IMR-90 (cell line): ENCODE measurements around the gene CLEC17A. TPM values are rescaled to one million over a fixed set of nuclear protein-coding genes. Genes with fewer than 3 reads are reported as not detected.

Source experiments
- ATAC-seq: fragments of 200-7000 bp; cut with Tn5 transposase; 2 replicates; pipeline ENCODE4 v1.9.1; 2020; ENCODE audit warnings: low read depth, mild to moderate bottlenecking, moderate library complexity
- BruUV-seq: library from RNA; stranded (reverse); fragments of 400-500 nt; replicated peaks from 2 replicates; lab custom pipeline; 2021; lab: Mats Ljungman, UMichigan
- CTCF ChIA-PET: fragments of 300-600 bp; formaldehyde crosslinking; extraction: SDS; loops from one replicate; lab custom pipeline; 2021; ENCODE audit warnings: antibody characterized with exemption; lab: Yijun Ruan, JAX
- POLR2A ChIA-PET: fragments of 300-600 bp; sonication (Branson Sonifier 250); formaldehyde crosslinking; loops from one replicate; lab custom pipeline; 2022; ENCODE audit warnings: antibody characterized with exemption; ENCODE audit not compliant: unreplicated experiment; lab: Charles Lee
- DNase-seq: peaks from one replicate; pipeline ENCODE4 v3.0.0; 2013
- H2AFZ ChIP-seq: replicated peaks from 2 replicates; pipeline ENCODE3; 2013; ENCODE audit warnings: low read length, mild to moderate bottlenecking; ENCODE audit not compliant: poor library complexity
- H2AK5ac ChIP-seq: 2 replicates; pipeline ENCODE4 v1.6.1; 2013; ENCODE audit warnings: low read depth, low read length, inconsistent platforms
- H2AK9ac ChIP-seq: replicated peaks from 2 replicates; pipeline ENCODE3; 2013; ENCODE audit warnings: mild to moderate bottlenecking, low read depth, low read length, moderate library complexity; ENCODE audit not compliant: poor library complexity
- H2BK120ac ChIP-seq: 2 replicates; pipeline ENCODE4 v1.6.1; 2013; ENCODE audit warnings: low read depth, low read length, inconsistent platforms
- H2BK15ac ChIP-seq: 3 replicates; pipeline ENCODE4 v1.6.1; 2013; ENCODE audit warnings: low read depth, low read length, inconsistent platforms
- H2BK20ac ChIP-seq: 2 replicates; pipeline ENCODE4 v1.6.1; 2013; ENCODE audit warnings: low read depth, mild to moderate bottlenecking, inconsistent platforms, low read length, moderate library complexity
- H2BK5ac ChIP-seq: 2 replicates; pipeline ENCODE4 v1.6.1; 2013; ENCODE audit warnings: mild to moderate bottlenecking, low read depth, low read length, inconsistent platforms; ENCODE audit not compliant: poor library complexity, severe bottlenecking
- H3K14ac ChIP-seq: replicated peaks from 2 replicates; pipeline ENCODE4 v1.6.1; 2013; ENCODE audit warnings: low read depth, low read length, inconsistent platforms
- H3K18ac ChIP-seq: 2 replicates; pipeline ENCODE4 v1.6.1; 2013; ENCODE audit warnings: low read depth, low read length, control low read depth
- H3K23ac ChIP-seq: 2 replicates; pipeline ENCODE4 v1.6.1; 2013; ENCODE audit warnings: low read depth, low read length, inconsistent platforms
- H3K27ac ChIP-seq: 2 replicates; pipeline ENCODE4 v1.5.1; 2013; ENCODE audit warnings: mild to moderate bottlenecking, control low read depth, low read length; ENCODE audit not compliant: insufficient read depth
- H3K27me3 ChIP-seq: 2 replicates; pipeline ENCODE4 v1.6.1; 2013; ENCODE audit warnings: low read length; ENCODE audit not compliant: control insufficient read depth, insufficient read depth
- H3K36me3 ChIP-seq: 2 replicates; pipeline ENCODE4 v1.6.1; 2013; ENCODE audit warnings: low read length, mixed read lengths; ENCODE audit not compliant: control insufficient read depth, insufficient read depth
- H3K4ac ChIP-seq: 2 replicates; pipeline ENCODE4 v1.6.1; 2013; ENCODE audit warnings: low read depth, low read length, inconsistent platforms
- H3K4me1 ChIP-seq: 2 replicates; pipeline ENCODE4 v1.6.1; 2013; ENCODE audit warnings: low read length, mixed read lengths; ENCODE audit not compliant: control insufficient read depth, insufficient read depth
- H3K4me2 ChIP-seq: 2 replicates; pipeline ENCODE4 v1.6.1; 2013; ENCODE audit warnings: low read depth, mild to moderate bottlenecking, control low read depth, low read length, moderate library complexity
- H3K4me3 ChIP-seq: 2 replicates; pipeline ENCODE4 v1.5.1; 2013; ENCODE audit warnings: low read depth, mild to moderate bottlenecking, control low read depth, low read length, moderate library complexity; ENCODE audit not compliant: insufficient read depth
- H3K56ac ChIP-seq: 2 replicates; pipeline ENCODE4 v1.6.1; 2013; ENCODE audit warnings: low read length, inconsistent platforms; ENCODE audit not compliant: insufficient read depth; ENCODE audit errors: extremely low read depth
- H3K79me1 ChIP-seq, 2 experiments: 2 replicates each; pipeline ENCODE4 v1.6.1; 2013; ENCODE audit warnings: low read length in 2 of 2, inconsistent platforms in 1 of 2, low read depth in 1 of 2
- H3K9ac ChIP-seq: 2 replicates; pipeline ENCODE4 v1.6.1; 2013; ENCODE audit warnings: low read depth, low read length, control low read depth
- H3K9me1 ChIP-seq: 2 replicates; pipeline ENCODE4 v1.6.1; 2013; ENCODE audit warnings: low read length, inconsistent platforms; ENCODE audit not compliant: insufficient read depth
- H3K9me3 ChIP-seq: 2 replicates; pipeline ENCODE4 v1.6.1; 2013; ENCODE audit warnings: low read length; ENCODE audit not compliant: control insufficient read depth, insufficient read depth
- H4K20me1 ChIP-seq: 2 replicates; pipeline ENCODE4 v1.6.1; 2013; ENCODE audit warnings: low read length, inconsistent platforms; ENCODE audit not compliant: insufficient read depth
- H4K5ac ChIP-seq: 2 replicates; pipeline ENCODE4 v1.6.1; 2013; ENCODE audit warnings: mild to moderate bottlenecking, low read depth, low read length, control low read depth
- H4K8ac ChIP-seq, 2 experiments: 2 replicates each; pipeline ENCODE4 v1.6.1; 2013; ENCODE audit warnings: low read depth in 2 of 2, low read length in 2 of 2, control low read depth in 1 of 2, inconsistent platforms in 1 of 2
- H4K91ac ChIP-seq: 2 replicates; pipeline ENCODE4 v1.6.1; 2013; ENCODE audit warnings: low read depth, low read length, inconsistent platforms; ENCODE audit not compliant: insufficient read depth
- BHLHE40 ChIP-seq: fragments of 150-350 bp; IDR thresholded peaks from 2 replicates; pipeline ENCODE4 v1.6.1; 2016; ENCODE audit warnings: mild to moderate bottlenecking, low read depth, low read length
- CEBPB ChIP-seq: IDR thresholded peaks from 2 replicates; pipeline ENCODE4 v1.6.1; 2012; ENCODE audit warnings: low read depth, low read length, improper control_type of control experiment
- CHD1 ChIP-seq: IDR thresholded peaks from 2 replicates; pipeline ENCODE4 v1.6.1; 2012; ENCODE audit warnings: low read depth, low read length, improper control_type of control experiment
- CTCF ChIP-seq: conservative IDR thresholded peaks from 2 replicates; pipeline ENCODE4 v1.5.1; 2012; ENCODE audit warnings: mild to moderate bottlenecking, low read depth, low read length, improper control_type of control experiment
- FOS ChIP-seq: fragments of 150-350 bp; IDR thresholded peaks from 2 replicates; pipeline ENCODE4 v1.6.1; 2016; ENCODE audit warnings: low read depth, low read length
- MAFK ChIP-seq: IDR thresholded peaks from 2 replicates; pipeline ENCODE4 v1.6.1; 2012; ENCODE audit warnings: low read depth, low read length, improper control_type of control experiment
- MAZ ChIP-seq: IDR thresholded peaks from 2 replicates; pipeline ENCODE4 v1.6.1; 2012; ENCODE audit warnings: low read depth, mild to moderate bottlenecking, low read length, improper control_type of control experiment, moderate library complexity, borderline replicate concordance
- MXI1 ChIP-seq: IDR thresholded peaks from 2 replicates; pipeline ENCODE4 v1.6.1; 2012; ENCODE audit warnings: low read depth, mild to moderate bottlenecking, low read length, moderate library complexity, borderline replicate concordance
- NFE2L2 ChIP-seq: fragments of 150-350 bp; IDR thresholded peaks from 2 replicates; pipeline ENCODE4 v1.6.1; 2016; ENCODE audit warnings: low read depth, mild to moderate bottlenecking, low read length
- POLR2A ChIP-seq: IDR thresholded peaks from 2 replicates; pipeline ENCODE4 v1.6.1; 2012; ENCODE audit warnings: mild to moderate bottlenecking, low read depth, low read length
- RAD21 ChIP-seq: IDR thresholded peaks from 2 replicates; pipeline ENCODE4 v1.6.1; 2012; ENCODE audit warnings: low read length, improper control_type of control experiment
- RCOR1 ChIP-seq: IDR thresholded peaks from 2 replicates; pipeline ENCODE4 v1.6.1; 2012; ENCODE audit warnings: mild to moderate bottlenecking, low read length, improper control_type of control experiment; ENCODE audit not compliant: insufficient replicate concordance
- RFX5 ChIP-seq: IDR thresholded peaks from 2 replicates; pipeline ENCODE4 v1.8.0; 2012; ENCODE audit warnings: low read depth, mild to moderate bottlenecking, low read length, moderate library complexity
- SMC3 ChIP-seq: fragments of 150-350 bp; IDR thresholded peaks from 2 replicates; pipeline ENCODE4 v1.6.1; 2016; ENCODE audit warnings: low read depth, mild to moderate bottlenecking, antibody characterized with exemption, low read length, moderate library complexity
- USF2 ChIP-seq: fragments of 150-350 bp; IDR thresholded peaks from 2 replicates; pipeline ENCODE4 v1.6.1; 2017; ENCODE audit warnings: mild to moderate bottlenecking, antibody characterized with exemption, low read length, low read depth
- WGBS, 2 experiments: methylation state at CpG; one replicate each; pipeline versions ENCODE4 v1.1.5 to v1.1.7; 2013; ENCODE audit warnings: missing lambda C conversion rate in 2 of 2; ENCODE audit not compliant: insufficient read length in 1 of 2; ENCODE audit errors: extremely low coverage in 2 of 2; 5-methylcytosine and 5-hydroxymethylcytosine counted together
- dilution Hi-C: fragments of 300-500 bp; cut with HindIII; formaldehyde crosslinking; loops from one replicate; pipeline ENCODE4 v1.14.3; 2018; ENCODE audit warnings: low sequenced_read_pairs; ENCODE audit not compliant: unreplicated experiment
- in situ Hi-C: fragments of 300-500 bp; cut with MboI; formaldehyde crosslinking; loops from 3 replicates; pipeline ENCODE4 v1.14.3; 2019; ENCODE audit warnings: low sequenced_read_pairs, inconsistent platforms, mixed read lengths
- intact Hi-C: fragments of 100-400 bp; cut with micrococcal nuclease; formaldehyde crosslinking; loops from 2 replicates; pipeline ENCODE4 v1.10.0; 2022
- polyA plus RNA-seq, 3 experiments: library from polyadenylated mRNA; depleted of rRNA; stranded (reverse); fragments of >200 nt; gene quantifications; 2 replicates each; pipeline ENCODE4 v1.2.3, GENCODE V29; 2012; ENCODE audit warnings: low replicate concordance in 1 of 3
- total RNA-seq: library from RNA; depleted of rRNA; stranded (reverse); fragments of >200 nt; gene quantifications from 2 replicates; pipeline ENCODE4 v1.2.3, GENCODE V29; 2012
- TF ChIP-seq, protein P1 (sequence below): fragments of 150-350 bp; IDR thresholded peaks from 2 replicates; pipeline ENCODE4 v1.6.1; 2016; ENCODE audit warnings: low read depth, mild to moderate bottlenecking, low read length, moderate library complexity, borderline replicate concordance

CLEC17A gene
- total and polyA plus RNA-seq, 2 of the 4 experiments (the other 2 are of a cell fraction) = 0.05 TPM; not detected in 1

DNA sequence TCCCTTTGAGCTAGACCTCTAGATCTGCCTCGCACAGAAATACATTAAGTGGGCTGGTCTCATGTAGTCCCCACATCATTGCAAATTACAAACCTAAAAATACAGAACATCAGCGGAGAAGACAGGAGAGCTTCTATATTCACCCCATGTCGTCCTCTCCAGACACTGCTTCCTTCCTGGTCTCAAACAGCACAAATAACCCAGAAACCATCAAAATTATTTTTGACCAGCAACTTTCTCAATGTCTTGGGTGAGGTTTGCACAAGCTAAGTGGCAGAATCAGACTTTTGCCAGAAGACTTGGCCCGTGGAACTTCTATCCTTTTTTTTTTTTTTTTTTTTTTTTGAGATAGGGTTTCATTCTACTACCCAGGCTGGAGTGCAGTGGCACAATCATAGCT, 28.2 kb downstream of the CLEC17A start:
- H2BK15ac ChIP-seq = no peak overlapping the region
- H3K36me3 ChIP-seq = no peaks in the 10 kb centered on the region
- no peaks in the 10 kb centered on the region for H3K9me1 ChIP-seq
- no peaks in the 10 kb centered on the region for H3K27me3 ChIP-seq
- H3K4me3 ChIP-seq = no peak overlapping the region
- H3K4ac ChIP-seq = no peak overlapping the region
- H2BK120ac ChIP-seq = no peak overlapping the region
- POLR2A ChIA-PET = interaction anchor here (0.6 kb wide), 1 partner anchor 1470 kb away, joined by 10 read pairs; no protein-coding TSS in a partner anchor
- in situ Hi-C loops = no loop called here
- H3K56ac ChIP-seq = no peak overlapping the region
- no TSS peak for BruUV-seq
- DNase-seq = no peak
- no peak overlapping the region for H3K14ac ChIP-seq
- H2AK9ac ChIP-seq = no peak overlapping the region
- H3K9ac ChIP-seq = no peak overlapping the region
- no peak overlapping the region for H3K18ac ChIP-seq
- no peak overlapping the region for H4K91ac ChIP-seq
- no peak overlapping the region for H4K5ac ChIP-seq
- no peak for ATAC-seq
- no peak overlapping the region for H2AFZ ChIP-seq
- intact Hi-C loops = no loop called here
- H2AK5ac ChIP-seq = no peak overlapping the region
- TF ChIP-seq SMC3 = no peak
- TF ChIP-seq, protein P1, sequence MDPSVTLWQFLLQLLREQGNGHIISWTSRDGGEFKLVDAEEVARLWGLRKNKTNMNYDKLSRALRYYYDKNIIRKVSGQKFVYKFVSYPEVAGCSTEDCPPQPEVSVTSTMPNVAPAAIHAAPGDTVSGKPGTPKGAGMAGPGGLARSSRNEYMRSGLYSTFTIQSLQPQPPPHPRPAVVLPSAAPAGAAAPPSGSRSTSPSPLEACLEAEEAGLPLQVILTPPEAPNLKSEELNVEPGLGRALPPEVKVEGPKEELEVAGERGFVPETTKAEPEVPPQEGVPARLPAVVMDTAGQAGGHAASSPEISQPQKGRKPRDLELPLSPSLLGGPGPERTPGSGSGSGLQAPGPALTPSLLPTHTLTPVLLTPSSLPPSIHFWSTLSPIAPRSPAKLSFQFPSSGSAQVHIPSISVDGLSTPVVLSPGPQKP = no peak
- TF ChIP-seq RAD21 = no peak
- TF ChIP-seq BHLHE40 = no peak
- TF ChIP-seq MAFK = no peak
- no peak for TF ChIP-seq USF2
- no peak for TF ChIP-seq CEBPB
- no peak for TF ChIP-seq RFX5
- no peak for TF ChIP-seq NFE2L2
- no peak for TF ChIP-seq POLR2A
- TF ChIP-seq CTCF = no peak
- TF ChIP-seq CHD1 = no peak
- TF ChIP-seq MAZ = no peak
- TF ChIP-seq FOS = no peak
- no peak for TF ChIP-seq MXI1
- no peak for TF ChIP-seq RCOR1
- no peaks in the 10 kb centered on the region for H4K20me1 ChIP-seq
- H3K4me2 ChIP-seq = no peak overlapping the region
- no peaks in the 10 kb centered on the region for H3K4me1 ChIP-seq
- no CpG with 5 or more reads among the region's 4 CpGs for WGBS, 2 experiments
- 0 out of 2 replicates have a peak, but pooled peaks cover 1% of the 10 kb centered on the region for H3K9me3 ChIP-seq
- no peak overlapping the region for H3K27ac ChIP-seq
- CTCF ChIA-PET = no interaction called here
- no peak overlapping the region for H3K23ac ChIP-seq
- H2BK20ac ChIP-seq = no peak overlapping the region
- no peak overlapping the region for H4K8ac ChIP-seq
- dilution Hi-C loops = no loop called here
- no peak overlapping the region for H2BK5ac ChIP-seq
- no peaks in the 10 kb centered on the region for H3K79me1 ChIP-seq
